Mesothelial cell of epicardium (in vitro differentiated cells): ENCODE measurements around the gene RAP1GAP2. TPM values are rescaled to one million over a fixed set of nuclear protein-coding genes. Genes with fewer than 3 reads are reported as not detected.

Source experiments
- DNase-seq, 2 experiments: peaks; one replicate each; pipeline ENCODE4 v3.0.0; 2021; ENCODE audit warnings: low spot score in 2 of 2; ENCODE audit not compliant: unreplicated experiment in 2 of 2
- H3K27ac Mint-ChIP-seq: 2 replicates; pipeline ENCODE4 v1.8.0; 2021; ENCODE audit warnings: mixed read lengths
- H3K27me3 Mint-ChIP-seq: 2 replicates; pipeline ENCODE4 v1.8.0; 2021; ENCODE audit warnings: low read depth, mixed read lengths
- H3K36me3 Mint-ChIP-seq: 2 replicates; pipeline ENCODE4 v1.8.0; 2021; ENCODE audit warnings: mixed read lengths
- H3K4me1 Mint-ChIP-seq: 2 replicates; pipeline ENCODE4 v1.8.0; 2021; ENCODE audit warnings: mixed read lengths
- H3K4me3 Mint-ChIP-seq: 2 replicates; pipeline ENCODE4 v1.8.0; 2021; ENCODE audit warnings: mild to moderate bottlenecking, moderate library complexity, mixed read lengths
- H3K9me3 Mint-ChIP-seq: 2 replicates; pipeline ENCODE4 v1.8.0; 2021; ENCODE audit warnings: mixed read lengths
- total RNA-seq: library from RNA; stranded (reverse); gene quantifications from 3 replicates; pipeline ENCODE4 v1.2.1, GENCODE V29; 2021
- TF ChIP-seq, protein P1 (sequence below): fragments of 200-600 bp; sonication (generic); IDR thresholded peaks from one replicate; pipeline ENCODE4 v1.5.0; 2021; ENCODE audit warnings: antibody characterized with exemption; ENCODE audit not compliant: unreplicated experiment

The RAP1GAP2 gene
- total RNA-seq, 1 donor from 2014 or later: 7.1 TPM

GRCh38 chr17:2933606-2934005 lies 137.4 kb downstream of the RAP1GAP2 start:
- Mint-ChIP-seq H3K36me3 (no peaks in the 10 kb centered on the region), H3K27ac (no peak overlapping the region), H3K4me3 (no peak overlapping the region), H3K27me3 (no peaks in the 10 kb centered on the region), H3K9me3 (no peaks in the 10 kb centered on the region), H3K4me1 (peaks cover 5% of the 10 kb centered on the region)
- TF ChIP-seq, protein P1, sequence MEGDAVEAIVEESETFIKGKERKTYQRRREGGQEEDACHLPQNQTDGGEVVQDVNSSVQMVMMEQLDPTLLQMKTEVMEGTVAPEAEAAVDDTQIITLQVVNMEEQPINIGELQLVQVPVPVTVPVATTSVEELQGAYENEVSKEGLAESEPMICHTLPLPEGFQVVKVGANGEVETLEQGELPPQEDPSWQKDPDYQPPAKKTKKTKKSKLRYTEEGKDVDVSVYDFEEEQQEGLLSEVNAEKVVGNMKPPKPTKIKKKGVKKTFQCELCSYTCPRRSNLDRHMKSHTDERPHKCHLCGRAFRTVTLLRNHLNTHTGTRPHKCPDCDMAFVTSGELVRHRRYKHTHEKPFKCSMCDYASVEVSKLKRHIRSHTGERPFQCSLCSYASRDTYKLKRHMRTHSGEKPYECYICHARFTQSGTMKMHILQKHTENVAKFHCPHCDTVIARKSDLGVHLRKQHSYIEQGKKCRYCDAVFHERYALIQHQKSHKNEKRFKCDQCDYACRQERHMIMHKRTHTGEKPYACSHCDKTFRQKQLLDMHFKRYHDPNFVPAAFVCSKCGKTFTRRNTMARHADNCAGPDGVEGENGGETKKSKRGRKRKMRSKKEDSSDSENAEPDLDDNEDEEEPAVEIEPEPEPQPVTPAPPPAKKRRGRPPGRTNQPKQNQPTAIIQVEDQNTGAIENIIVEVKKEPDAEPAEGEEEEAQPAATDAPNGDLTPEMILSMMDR: no peak
- no peak for DNase-seq

DNA sequence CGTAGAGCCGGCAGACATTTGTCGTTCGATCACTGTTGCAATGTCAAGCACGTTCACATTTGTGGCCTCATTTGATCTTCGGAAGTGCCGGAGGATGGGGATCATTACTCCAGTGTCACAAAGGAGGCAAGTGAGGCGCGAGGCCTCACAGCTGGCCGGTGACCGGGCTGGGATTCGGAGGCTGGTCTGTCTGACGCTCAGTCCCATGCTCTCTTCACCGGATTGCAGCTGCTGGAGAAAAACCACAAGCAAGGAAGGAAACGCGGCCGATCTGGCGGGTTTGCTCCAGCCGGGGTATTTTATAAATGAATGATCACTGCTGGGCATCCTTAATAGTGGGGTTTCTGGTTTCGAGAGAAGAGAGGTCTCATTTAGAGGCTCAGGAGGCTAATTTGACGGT lies 139.4 kb downstream of the RAP1GAP2 start:
- Mint-ChIP-seq H3K4me1 (peaks cover 10% of the 10 kb centered on the region), H3K27ac (no peak overlapping the region), H3K36me3 (no peaks in the 10 kb centered on the region), H3K4me3 (no peak overlapping the region), H3K27me3 (no peaks in the 10 kb centered on the region), H3K9me3 (no peaks in the 10 kb centered on the region)
- TF ChIP-seq, protein P1: no peak
- no peak for DNase-seq

GRCh38 chr17:2936351-2936750 lies 140.1 kb downstream of the RAP1GAP2 start:
- H3K4me3 Mint-ChIP-seq: no peak overlapping the region
- no peak overlapping the region for H3K27ac Mint-ChIP-seq
- DNase-seq: no peak
- TF ChIP-seq, protein P1: no peak
- no peaks in the 10 kb centered on the region for H3K9me3 Mint-ChIP-seq
- no peaks in the 10 kb centered on the region for H3K36me3 Mint-ChIP-seq
- peaks cover 10% of the 10 kb centered on the region for H3K4me1 Mint-ChIP-seq
- H3K27me3 Mint-ChIP-seq: no peaks in the 10 kb centered on the region

DNA sequence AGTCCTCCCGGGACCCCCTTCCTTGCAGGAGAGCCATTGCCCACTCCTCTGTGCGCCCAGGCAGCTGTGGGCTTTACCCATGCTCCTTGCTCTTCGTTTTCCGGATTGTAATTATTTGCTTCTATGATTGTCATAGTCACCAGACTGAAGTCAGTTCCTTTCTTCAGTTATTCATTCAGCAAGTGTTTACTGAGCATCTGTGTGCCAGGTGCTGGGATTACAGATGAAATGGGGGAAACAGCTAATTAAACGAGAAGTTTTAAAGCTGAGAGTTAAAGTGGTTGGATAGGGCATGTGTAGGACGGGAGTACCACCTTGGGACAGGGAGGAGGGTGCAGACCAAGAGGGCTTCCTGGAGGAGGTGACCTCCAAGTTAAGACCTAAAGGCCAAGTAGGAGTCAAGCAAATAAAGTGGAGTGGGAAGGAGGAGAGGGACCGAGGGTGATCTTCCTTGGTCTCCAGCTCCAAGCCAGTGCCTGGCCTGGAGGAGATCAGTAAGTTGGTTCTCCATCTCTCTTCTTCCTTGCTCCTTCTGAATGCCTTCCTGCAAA lies 140.6 kb downstream of the RAP1GAP2 start:
- no peaks in the 10 kb centered on the region for H3K9me3 Mint-ChIP-seq
- no peaks in the 10 kb centered on the region for H3K36me3 Mint-ChIP-seq
- no peak for DNase-seq
- TF ChIP-seq, protein P1: no peak
- no peaks in the 10 kb centered on the region for H3K27me3 Mint-ChIP-seq
- H3K4me1 Mint-ChIP-seq: peaks cover 9% of the 10 kb centered on the region
- H3K27ac Mint-ChIP-seq: no peak overlapping the region
- no peak overlapping the region for H3K4me3 Mint-ChIP-seq

- TF ChIP-seq, protein P1: no peak
- H3K36me3 Mint-ChIP-seq: no peaks in the 10 kb centered on the region
- DNase-seq: no peak
- H3K4me1 Mint-ChIP-seq: peaks cover 5% of the 10 kb centered on the region
- no peaks in the 10 kb centered on the region for H3K9me3 Mint-ChIP-seq
- H3K27ac Mint-ChIP-seq: no peak overlapping the region
- H3K27me3 Mint-ChIP-seq: no peaks in the 10 kb centered on the region
- H3K4me3 Mint-ChIP-seq: no peak overlapping the region
Observed at GRCh38 chr17:2937331-2938003, 141.2 kb downstream of the RAP1GAP2 start.
